Effector memory CD4-positive, alpha-beta T cell (primary cell): Measurements from ENCODE around the gene ITGAL.
"Not testable (repeated sequence)": the region's sequence is repeated elsewhere in the genome, so short reads cannot be mapped to it uniquely, and the experiment has no call there.

Source experiments
- DNase-seq, 3 donors: peaks; one replicate each; pipeline ENCODE4 v3.0.0-alpha.2; 2020
- H3K27ac ChIP-seq: 2 replicates; pipeline ENCODE4 v1.7.0; 2013; ENCODE audit warnings: mild to moderate bottlenecking, low read length, moderate library complexity; ENCODE audit not compliant: insufficient read depth, poor library complexity, severe bottlenecking
- H3K27me3 ChIP-seq: replicated peaks from 2 replicates; pipeline ENCODE4 v1.7.0; 2013; ENCODE audit warnings: mild to moderate bottlenecking, low read length; ENCODE audit not compliant: insufficient read depth, control insufficient read depth, poor library complexity, severe bottlenecking
- H3K36me3 ChIP-seq: 2 replicates; pipeline ENCODE4 v1.7.0; 2013; ENCODE audit warnings: mild to moderate bottlenecking, low read length, moderate library complexity; ENCODE audit not compliant: control insufficient read depth, insufficient read depth
- H3K4me1 ChIP-seq: 2 replicates; pipeline ENCODE4 v1.7.0; 2013; ENCODE audit warnings: low read length, mild to moderate bottlenecking; ENCODE audit not compliant: control insufficient read depth, insufficient read depth, poor library complexity, severe bottlenecking
- H3K4me3 ChIP-seq: 2 replicates; pipeline ENCODE4 v1.7.0; 2013; ENCODE audit warnings: low read length, low read depth, mild to moderate bottlenecking; ENCODE audit not compliant: insufficient read depth, poor library complexity, severe bottlenecking
- H3K9me3 ChIP-seq: 2 replicates; pipeline ENCODE4 v1.7.0; 2013; ENCODE audit warnings: mild to moderate bottlenecking, low read length, moderate library complexity; ENCODE audit not compliant: control insufficient read depth

The ITGAL gene

GRCh38 chr16:30540916-30541464, 68.4 kb downstream of the ITGAL start:
- not testable (repeated sequence) for DNase-seq, H3K27ac ChIP-seq, H3K36me3 ChIP-seq, H3K27me3 ChIP-seq, H3K9me3 ChIP-seq, H3K4me3 ChIP-seq, H3K4me1 ChIP-seq

- no peak overlapping the region for H3K27ac ChIP-seq
- H3K9me3 ChIP-seq, result no peaks in the 10 kb centered on the region
- H3K4me1 ChIP-seq, result no peaks in the 10 kb centered on the region
- H3K36me3 ChIP-seq, result no peaks in the 10 kb centered on the region
- DNase-seq, result no peak
- no peak overlapping the region for H3K4me3 ChIP-seq
- no peaks in the 10 kb centered on the region for H3K27me3 ChIP-seq
Observed at GRCh38 chr16:30541502-30542329, 69.2 kb downstream of the ITGAL start.

GRCh38 chr16:30543067-30543466, 70.5 kb downstream of the ITGAL start:
- Histone ChIP-seq H3K36me3 (no peaks in the 10 kb centered on the region), H3K4me3 (no peak overlapping the region), H3K27me3 (no peaks in the 10 kb centered on the region), H3K27ac (no peak overlapping the region), H3K4me1 (no peaks in the 10 kb centered on the region), H3K9me3 (no peaks in the 10 kb centered on the region)
- DNase-seq, result no peak

- Histone ChIP-seq H3K27ac (no peak overlapping the region), H3K27me3 (no peaks in the 10 kb centered on the region), H3K9me3 (no peaks in the 10 kb centered on the region), H3K4me3 (no peak overlapping the region), H3K36me3 (no peaks in the 10 kb centered on the region), H3K4me1 (peaks cover 2% of the 10 kb centered on the region)
- DNase-seq, result no peak
Observed at GRCh38 chr16:30546115-30546514, 73.6 kb downstream of the ITGAL start.

GRCh38 chr16:30548416-30549253, 76.1 kb downstream of the ITGAL start:
- H3K27ac ChIP-seq, result no peak overlapping the region
- peaks cover 23% of the 10 kb centered on the region for H3K4me1 ChIP-seq
- no peak for DNase-seq
- no peak overlapping the region for H3K4me3 ChIP-seq
- H3K36me3 ChIP-seq, result no peaks in the 10 kb centered on the region
- H3K27me3 ChIP-seq, result no peaks in the 10 kb centered on the region
- H3K9me3 ChIP-seq, result no peaks in the 10 kb centered on the region

GRCh38 chr16:30551781-30552180, 79.2 kb downstream of the ITGAL start:
- no peaks in the 10 kb centered on the region for H3K27me3 ChIP-seq
- DNase-seq, result peak; percentile 68 to 74 (median 73)
- H3K36me3 ChIP-seq, result peaks cover 24% of the 10 kb centered on the region
- H3K9me3 ChIP-seq, result no peaks in the 10 kb centered on the region
- H3K4me1 ChIP-seq, result peaks cover 25% of the 10 kb centered on the region
- peak overlapping the region; percentile 69 for H3K27ac ChIP-seq
- peak overlapping the region; percentile 10 for H3K4me3 ChIP-seq

- H3K9me3 ChIP-seq, result no peaks in the 10 kb centered on the region
- H3K36me3 ChIP-seq, result peaks cover 24% of the 10 kb centered on the region
- H3K4me1 ChIP-seq, result peaks cover 27% of the 10 kb centered on the region
- H3K4me3 ChIP-seq, result no peak overlapping the region
- H3K27ac ChIP-seq, result peak overlapping the region; percentile 53
- no peaks in the 10 kb centered on the region for H3K27me3 ChIP-seq
- no peak for DNase-seq
Observed at GRCh38 chr16:30552956-30553355, 80.4 kb downstream of the ITGAL start.

GRCh38 chr16:30553393-30553899, 80.9 kb downstream of the ITGAL start:
- no peak overlapping the region for H3K4me3 ChIP-seq
- H3K36me3 ChIP-seq, result peaks cover 24% of the 10 kb centered on the region
- H3K27ac ChIP-seq, result peak overlapping the region; percentile 53
- H3K4me1 ChIP-seq, result peaks cover 27% of the 10 kb centered on the region
- no peaks in the 10 kb centered on the region for H3K27me3 ChIP-seq
- no peak for DNase-seq
- no peaks in the 10 kb centered on the region for H3K9me3 ChIP-seq

- peaks cover 24% of the 10 kb centered on the region for H3K36me3 ChIP-seq
- H3K27me3 ChIP-seq, result no peaks in the 10 kb centered on the region
- DNase-seq, result no peak
- H3K27ac ChIP-seq, result no peak overlapping the region
- no peak overlapping the region for H3K4me3 ChIP-seq
- peaks cover 27% of the 10 kb centered on the region for H3K4me1 ChIP-seq
- no peaks in the 10 kb centered on the region for H3K9me3 ChIP-seq
Observed at GRCh38 chr16:30554557-30555314, 82.2 kb downstream of the ITGAL start.
